ENCODE results near the gene CDK6.
"Not testable (repeated sequence)": the region's sequence is repeated elsewhere in the genome, so short reads cannot be mapped to it uniquely, and the experiment has no call there.

CDK6 gene

DNA sequence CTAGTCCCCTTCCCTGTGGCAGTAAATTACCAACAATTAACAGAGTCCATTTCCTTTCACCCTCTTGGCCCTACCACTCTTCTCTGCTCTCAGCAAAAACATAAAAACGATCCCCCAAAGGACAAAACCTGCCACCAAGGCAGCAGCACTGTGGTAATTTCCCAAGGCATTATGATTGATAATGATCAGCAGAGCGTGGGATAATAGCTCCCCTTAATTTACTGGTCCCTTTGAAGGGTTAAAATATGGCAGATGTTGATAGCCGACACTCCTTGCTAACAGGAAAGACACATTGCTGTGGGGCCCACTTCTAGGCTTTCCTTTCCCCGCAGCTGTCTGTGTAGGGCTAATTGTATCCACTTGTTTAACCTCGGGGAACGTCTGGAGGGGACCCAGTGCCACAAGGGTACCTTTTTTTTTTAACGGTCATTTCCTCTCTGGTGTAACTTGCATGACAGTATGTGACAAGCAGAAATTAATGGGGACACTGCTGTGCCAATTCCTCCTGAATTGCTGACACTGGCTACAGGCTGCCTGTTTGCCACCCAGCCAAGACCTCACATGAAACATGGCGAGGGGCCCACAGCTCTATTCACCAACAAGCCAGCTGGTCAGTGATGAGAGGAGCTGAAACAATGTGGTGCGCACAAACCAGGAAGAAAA, 81.3 kb downstream of the CDK6 start:
- DNase-seq = no peak

DNA sequence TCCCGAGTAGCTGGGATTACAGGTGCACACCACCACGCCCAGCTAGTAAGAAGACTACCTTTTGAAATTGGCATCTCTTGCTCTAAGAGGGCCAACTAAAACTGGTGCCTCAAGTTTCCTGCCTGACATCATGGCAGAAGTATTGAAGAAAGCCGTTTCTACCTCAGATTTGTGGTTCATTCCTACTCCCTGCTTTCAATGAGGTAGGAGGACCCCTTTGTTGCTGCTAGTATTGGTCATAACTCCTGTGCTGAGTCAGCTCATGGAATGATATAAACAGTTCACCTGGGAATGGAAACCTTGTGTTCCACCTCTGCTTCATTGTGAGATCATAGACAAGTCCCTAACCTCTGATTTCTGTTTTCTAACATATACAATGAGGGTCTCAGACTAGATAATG, 82.8 kb downstream of the CDK6 start:
- no peak for DNase-seq

DNA sequence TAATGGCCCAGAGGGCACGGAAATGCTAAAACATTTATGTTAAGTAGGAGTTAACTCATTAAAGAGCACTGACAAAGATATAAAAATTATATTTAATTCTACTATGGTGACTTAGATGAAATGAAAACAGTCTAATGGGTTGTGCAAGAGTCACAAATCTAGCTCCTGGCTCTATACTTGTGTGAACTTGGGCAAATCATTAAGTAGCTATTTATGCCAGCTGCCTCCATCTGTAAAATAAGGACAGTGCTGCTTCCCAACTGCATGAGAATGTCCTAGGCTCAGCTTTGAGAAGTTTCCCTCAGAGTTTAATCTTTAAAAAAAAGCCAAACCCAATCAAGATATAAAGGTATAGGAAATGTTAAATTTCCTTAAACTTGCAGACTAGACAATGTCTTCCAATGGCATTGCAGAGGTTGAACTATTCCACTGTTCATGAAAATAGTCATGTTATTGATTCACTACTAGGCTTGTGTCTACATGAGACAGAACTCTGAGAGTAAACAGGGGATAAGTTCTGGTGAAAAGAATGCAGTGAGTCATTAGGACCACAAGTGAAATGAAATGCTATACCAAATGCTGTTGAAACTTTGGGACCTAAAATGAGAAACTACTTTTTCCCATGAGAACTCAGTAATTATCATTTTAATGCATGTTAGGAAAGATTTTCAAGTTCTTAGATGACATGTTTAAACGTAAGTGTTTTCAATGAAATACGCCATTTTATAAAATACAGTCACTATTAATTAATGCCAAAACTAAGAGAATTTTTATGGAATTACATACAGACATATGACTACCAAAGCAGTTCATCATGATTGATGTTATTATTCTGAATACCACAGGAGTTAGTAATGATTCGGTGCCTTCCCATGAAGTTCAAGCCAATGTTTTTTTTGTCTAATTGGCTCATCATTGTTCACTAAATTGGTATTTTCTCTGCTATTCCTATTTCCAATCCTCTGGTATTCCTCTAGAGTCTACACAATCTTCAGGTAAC, 84.2 kb downstream of the CDK6 start:
- no peak for DNase-seq

DNA sequence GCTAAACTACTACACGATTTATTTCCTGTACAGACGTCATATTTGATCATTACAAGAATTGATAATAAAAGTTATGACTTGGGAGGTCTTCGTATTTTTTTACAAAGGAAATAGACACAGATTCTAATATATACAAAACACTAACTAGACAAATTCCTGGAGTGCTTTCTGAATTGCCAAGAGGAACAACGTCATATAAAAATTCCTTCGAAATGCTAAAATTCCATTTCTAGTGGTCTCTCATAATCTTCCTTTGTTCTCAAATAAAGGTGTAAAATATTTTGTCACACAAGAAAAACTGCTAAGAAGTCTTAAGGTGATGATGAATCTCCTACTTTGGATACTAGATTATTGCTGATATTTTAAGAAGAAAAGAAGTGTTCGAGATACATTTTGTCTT, 85.4 kb downstream of the CDK6 start:
- DNase-seq = no peak

DNA sequence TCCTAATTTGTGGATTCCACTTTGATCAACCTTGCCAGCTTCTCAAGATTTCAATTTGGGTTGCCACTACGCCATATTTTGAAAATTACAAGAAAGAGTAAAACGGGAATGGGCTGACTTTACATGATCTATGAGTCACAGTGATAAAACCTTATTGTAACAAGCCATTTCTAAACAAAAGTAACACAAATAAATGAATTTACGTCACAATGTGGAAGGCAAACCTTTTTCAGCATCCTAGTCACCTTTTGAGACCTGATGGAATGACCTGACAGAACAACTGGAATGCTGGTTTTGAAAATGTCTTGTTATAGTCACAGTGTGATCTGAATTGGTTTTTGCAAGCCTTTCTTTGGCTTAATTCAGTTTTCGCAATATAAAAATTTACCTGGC, 85.9 kb downstream of the CDK6 start:
- no peak for DNase-seq

DNA sequence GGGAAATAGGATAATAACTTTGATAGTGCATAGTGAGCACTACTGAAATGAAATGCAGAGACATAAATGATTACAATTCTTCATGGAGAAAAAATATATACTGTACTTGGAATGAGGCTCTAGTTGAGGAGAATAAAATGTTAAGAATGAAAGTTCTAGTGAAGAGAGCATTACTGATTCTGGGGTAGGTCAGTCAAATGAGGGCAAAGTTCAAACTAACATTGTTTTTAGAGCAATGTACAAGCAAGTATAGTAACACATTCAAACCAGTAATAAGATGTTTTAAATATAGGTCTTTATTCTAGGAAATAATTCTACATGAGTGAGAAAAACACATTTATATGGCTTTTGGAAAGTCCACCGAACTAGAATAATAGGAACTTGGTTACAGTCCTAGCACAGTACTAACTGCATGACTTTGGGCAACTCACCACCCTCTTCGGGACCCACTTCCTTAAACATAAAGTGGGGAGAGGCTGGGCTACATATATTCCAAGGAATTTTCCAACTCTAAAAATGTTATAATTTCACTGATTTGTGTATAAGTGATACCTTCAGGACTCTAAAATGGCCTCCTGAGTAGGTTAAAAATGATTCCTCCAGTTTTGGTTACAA, 86.4 kb downstream of the CDK6 start:
- DNase-seq = no peak

DNA sequence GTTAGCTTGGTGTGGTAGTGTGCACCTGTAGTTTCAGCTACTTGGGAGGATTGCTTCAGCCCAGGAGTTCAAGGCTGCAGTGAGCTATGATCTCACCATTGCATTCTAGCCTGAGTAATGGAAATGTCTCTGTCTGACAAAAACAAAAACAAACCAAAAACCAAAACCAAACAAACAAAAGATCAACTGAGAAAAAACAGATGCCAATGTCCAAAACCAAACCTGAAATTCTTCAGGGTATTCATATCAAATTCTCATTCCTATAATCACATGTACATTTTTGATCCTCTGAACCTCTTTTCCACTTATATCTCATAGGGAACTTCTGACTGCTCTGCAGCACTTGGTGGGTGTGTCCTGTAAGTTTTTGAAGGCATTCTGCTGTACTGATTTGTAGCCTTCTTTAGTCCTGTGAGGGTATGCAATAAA, 87.0 kb downstream of the CDK6 start:
- DNase-seq = no peak

DNA sequence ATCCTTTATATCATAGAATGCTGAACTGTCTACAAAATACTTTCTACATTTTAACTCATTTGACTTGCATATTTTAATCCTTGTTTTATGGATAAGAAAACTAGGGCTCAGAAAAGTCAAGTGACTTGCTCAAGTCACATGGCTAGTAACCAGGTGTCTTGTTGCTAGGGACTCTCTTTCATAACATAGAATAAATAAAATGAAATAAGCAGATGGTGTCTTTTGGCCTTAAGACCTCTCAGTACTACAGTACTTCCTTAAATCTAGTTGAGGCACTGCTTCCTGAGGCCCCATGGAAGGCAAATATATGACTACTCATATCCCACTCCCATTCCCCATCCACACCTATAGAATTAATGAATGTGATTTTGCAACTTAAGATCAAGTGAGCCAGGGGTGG, 87.9 kb downstream of the CDK6 start:
- DNase-seq = no peak

DNA sequence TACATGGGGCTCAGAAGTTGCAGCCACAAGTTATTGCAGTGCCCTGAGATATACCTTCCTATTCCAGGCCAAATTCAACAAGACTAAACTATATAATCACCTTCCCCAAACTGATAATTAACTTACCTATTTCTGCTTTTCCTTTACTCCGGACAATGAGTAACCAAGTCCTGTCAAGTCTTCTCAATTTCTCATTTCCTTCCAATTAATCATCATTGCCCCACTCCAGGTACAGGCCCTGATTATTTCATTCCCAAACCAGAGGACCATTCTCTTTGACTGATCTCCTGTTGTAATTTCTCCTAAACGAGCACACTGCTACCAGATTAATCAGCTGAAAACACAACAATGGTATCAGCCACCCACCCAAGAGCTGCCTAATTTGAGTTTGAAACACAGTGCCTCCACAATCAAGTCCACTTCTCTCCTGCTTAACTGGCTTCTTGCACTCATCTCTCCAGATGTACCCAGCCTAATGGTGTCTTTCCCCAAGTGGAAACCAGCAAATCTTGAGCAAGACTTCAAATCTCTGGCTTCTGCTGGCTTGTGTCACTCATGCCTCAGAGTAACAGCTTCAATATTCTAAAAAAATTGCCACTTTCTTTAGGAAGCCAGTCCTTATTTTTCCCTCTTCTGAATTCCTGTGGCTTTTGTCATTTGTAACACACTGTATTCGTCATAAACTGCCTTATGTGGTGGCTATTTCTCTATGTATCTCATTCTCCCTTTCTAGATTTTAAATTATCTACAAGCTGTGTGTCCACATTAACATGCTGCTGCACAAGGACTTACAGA, 89.1 kb downstream of the CDK6 start:
- DNase-seq = no peak

DNA sequence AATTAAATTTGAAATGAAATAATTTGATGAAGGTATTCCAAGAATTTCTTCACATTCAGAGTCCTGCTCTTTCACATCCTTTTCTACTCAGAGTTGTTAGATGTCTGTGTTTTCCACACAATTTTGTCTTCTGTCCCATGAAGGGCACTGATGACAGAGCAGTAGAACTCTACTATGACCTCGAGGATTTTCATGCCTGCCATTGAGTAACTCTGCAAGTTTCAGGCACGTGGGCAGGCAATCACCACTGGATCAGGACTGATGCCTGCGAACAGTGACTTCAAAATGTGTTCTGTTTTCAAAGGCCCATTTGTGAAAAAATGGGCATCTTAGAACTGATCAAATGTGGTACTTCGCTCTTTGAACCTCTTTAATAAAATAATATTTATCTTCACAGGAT, 91.1 kb downstream of the CDK6 start:
- no peak for DNase-seq

DNA sequence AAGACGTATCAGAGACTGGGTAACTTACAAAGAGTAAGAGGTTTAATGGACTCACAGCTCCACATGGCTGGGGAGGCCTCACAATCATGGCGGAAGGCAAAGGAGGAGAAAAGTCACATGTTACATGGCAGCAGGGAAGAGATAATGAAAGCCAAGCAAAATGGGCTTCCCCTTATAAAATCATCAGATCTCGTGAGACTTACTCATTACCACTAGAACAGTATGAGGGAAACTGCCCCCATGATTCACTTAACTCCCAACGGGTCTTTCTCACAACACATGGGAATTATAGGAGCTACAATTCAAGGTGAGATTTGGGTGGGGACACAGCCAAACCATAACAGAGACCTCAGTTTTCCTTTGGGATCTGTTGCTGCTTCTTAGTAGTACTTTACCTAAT, 92.2 kb downstream of the CDK6 start:
- DNase-seq = not testable (repeated sequence)

DNA sequence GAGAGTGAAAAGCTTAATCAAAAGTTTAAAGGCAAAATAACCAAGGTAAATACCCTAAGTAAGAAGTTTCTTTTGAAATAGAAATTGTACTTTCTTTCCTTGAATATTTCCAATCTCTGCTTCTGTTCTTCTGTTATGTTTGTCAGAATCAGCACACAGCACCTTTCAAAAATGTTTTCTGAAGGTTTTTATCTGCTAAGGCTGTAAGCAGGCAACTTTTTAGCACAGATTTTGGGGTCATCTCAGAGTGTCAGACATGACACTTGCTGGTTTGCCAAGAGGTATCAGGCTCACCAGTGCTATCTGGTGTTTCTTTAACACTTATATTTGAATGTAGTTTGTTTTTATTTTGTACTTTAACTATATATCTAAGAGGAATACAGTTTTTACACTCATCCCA, 94.2 kb downstream of the CDK6 start:
- DNase-seq = no peak

DNA sequence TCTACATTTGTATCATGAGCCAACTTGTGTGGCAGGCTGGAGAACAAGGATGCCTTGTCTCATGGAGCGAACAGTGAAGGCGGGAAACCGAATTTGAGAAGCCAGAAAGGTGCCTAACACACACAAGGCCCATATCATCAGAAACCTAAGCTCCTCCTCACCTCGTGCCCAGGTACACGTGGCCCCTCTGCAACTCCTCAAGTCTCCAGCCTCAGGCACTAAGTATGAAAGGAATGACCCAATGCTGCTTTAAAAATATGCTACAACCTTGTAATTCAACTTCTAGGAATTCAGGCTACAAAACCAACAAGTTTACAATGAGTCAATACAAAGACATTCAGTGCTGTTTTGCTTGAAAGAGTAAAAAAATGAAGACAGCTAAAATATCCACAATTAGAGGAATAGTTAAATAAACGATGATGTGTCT, 95.7 kb downstream of the CDK6 start:
- no peak for DNase-seq

DNA sequence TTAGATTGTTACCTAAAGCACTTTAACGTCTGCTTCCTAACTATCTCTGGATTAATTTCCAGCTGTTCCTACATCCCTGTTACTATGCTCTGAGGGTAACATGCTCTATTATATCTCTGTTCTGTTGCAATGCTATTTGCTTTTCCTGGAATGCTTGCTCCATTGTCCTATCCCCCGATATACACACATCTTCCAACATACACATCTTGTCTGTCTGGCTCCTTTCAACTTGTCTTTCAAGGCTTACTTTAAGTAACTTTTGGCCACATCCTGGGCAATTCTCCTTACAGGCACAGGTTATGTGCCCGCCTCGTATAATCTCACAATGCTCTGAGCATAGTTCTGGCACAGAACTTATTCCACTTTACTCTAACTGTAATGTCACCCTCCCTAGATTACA, 96.2 kb downstream of the CDK6 start:
- no peak for DNase-seq

DNA sequence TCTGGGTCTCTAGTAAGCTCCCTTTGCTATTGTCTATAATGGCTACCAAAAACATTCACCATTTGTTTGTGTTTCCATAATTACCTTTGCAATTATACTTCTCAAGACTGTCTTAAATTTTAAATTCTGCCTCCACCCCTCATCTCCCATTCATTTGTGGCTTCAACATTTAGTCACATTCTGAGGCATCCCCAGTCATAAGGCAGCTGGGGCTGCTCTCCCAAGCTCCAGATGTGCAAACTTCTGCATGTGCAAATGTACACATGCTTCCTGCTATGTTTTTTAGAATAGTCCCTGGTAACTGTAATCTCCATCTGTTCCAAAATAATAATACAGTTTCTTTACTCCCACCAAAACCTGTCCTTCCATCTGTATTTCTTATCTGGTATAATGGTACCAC, 97.3 kb downstream of the CDK6 start:
- DNase-seq = no peak

DNA sequence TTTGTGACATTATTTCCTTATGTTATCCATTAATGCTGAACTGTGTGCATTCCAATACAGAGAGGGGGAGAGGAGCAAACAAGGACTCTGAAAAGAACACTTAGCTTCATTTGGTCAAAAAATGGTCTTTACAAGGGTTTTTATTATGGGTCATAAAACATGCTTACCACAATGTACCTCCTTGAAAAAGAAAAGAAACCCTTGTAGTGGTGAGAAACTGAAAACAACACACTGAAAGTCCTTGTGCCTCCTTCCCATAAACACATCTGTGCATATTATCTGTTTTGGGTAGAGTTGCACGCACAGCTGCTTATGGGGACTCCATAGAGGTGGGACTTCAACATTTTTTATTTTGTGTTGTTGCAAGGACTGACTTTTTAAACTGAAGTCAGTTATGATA, 98.7 kb downstream of the CDK6 start:
- no peak for DNase-seq

DNA sequence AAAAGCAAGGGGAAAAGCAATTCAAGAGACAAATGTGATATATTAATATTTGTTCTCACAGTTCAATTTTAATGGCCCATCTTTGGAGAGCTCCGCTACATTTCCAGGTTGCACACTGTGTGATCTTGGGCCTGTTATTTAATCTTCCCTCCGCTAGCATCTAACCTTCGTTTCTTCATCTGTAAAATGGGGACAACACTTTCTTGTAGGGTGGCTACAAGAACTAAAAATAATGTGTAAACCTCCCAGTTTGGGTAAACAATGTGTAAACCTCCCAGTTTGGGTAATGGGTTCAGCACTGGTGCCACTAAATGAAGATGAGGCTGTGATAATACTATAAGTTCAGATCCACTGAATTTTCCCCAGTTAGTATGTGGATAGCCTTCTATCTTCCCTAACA, 99.5 kb downstream of the CDK6 start:
- DNase-seq = no peak

DNA sequence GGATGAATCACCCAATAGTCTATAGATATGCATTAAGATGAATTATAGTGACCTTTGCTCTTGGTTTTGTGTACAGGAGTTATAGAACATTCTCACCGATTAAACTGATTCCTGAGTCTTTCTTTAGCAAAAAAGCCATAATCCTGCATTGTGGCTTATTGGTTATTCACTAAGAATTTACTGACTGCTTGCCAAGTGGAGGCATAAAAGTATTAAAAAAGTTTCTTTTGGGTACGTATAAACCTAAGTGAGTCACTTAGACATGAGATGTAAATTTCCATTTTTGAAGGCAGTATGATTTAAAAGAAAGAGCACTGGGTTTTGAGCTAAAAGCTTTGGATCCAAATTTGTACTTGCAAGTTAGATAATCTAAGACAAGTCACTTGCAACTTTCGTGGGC, 100.7 kb downstream of the CDK6 start:
- DNase-seq = no peak

DNA sequence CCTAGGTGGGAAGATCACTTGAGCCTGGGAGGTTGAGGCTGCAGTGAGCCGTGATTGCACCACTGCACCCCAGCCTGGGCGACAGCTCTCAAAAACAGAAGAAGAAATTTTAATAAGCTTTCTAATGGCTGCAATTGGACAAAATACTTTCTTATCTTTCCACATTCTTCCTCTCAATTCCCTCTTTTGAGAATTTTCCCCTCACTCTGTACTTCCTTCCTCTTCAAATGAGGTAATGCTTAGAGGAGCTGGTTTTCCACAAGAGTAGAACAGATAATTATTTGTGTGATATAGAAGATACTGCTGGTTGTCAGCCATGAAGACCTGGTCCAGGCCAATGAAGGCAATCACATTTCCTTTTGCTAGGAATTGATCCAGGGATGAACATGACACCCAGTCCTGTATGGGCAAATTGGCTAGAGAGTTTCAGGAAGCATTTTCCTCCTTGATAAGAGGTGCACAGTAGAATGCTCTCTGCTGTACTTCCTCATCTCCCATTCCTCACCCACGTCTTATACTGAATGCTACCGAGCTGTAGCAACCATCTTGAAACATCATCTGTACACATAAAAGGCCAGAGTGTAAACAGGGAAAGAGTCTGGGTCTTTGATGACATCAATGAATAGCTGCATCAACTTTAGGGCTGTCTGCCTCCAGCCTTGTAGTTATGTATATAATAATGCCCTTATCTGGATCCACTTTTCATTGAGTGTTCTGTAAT, 103.9 kb downstream of the CDK6 start:
- no peak for DNase-seq

DNA sequence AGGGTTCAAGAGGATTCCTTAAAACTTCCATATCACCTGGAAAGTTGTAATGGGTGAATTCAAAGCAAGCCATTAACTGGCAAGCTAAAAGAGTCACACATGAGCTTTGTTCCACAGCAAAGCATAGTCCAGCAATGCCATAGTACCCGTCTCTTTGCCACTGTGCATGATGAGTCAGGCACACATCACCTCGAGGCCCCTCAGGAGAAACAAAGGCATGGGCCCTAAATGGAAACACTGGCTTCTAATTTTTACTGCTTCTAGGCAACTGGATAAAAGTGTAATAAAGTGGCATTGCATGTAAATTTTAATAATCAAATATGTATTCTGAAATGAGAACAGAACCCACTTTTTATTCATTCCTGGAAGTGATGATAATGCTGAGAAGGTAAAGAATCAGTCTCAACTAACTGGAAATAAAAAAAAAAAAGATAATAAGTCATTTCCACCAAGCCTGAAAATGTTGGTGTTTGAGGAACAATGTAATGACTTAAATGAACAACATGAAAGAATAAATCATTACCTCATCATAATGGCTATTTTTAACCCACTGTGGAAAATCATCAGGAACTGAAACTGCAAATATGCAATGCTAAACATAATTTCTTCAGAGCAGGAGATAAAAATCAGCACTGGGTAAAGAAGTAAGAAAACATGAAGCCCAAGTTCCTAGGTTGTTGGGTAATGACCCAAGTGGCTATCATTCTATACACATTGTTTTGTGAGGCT, 104.9 kb downstream of the CDK6 start:
- DNase-seq = no peak

DNA sequence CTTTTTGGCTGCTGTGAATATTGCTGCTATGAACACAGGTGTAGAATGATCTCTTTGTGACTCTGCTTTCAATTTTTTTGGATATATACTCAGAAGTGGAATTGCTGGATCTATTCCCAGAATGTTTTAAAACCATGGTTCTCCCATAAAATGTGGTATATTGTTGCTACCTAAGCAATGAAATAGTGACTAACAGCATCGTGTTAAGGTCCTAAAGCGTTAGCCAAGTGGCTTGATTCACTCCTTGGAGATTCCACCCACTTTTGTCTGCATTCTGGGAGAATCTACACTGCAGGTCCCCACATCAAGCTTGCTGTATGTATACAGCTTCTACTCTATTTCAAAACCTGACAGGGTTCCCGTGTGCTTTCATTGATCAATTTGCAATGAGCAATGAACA, 105.6 kb downstream of the CDK6 start:
- DNase-seq = no peak

DNA sequence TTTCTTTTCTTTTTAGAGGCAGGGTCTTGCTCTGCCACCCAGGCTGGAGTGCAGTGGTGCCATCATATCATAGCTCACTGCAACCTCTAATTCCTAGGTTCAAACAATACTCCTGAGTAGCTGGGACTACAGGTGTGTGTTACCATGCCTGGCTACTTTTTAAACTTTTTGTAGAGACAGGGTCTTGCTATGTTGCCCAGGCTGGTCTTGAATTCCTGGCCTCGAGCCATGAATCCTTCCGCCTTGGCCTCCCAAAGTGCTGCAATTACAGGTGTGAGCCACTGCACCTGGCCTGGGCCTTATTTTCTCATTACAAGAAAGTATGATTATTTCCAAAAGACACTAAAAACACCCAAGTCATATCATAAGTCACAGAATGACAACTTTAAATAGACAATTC, 106.6 kb downstream of the CDK6 start:
- no peak for DNase-seq

Data from activated CD4-positive, alpha-beta T cell treated with anti-CD3 and anti-CD28 coated beads for 1 hour (primary cell).